ENCODE data around the gene FKBP5. TPM values are rescaled to one million over a fixed set of nuclear protein-coding genes. Genes with fewer than 3 reads are reported as not detected.

The FKBP5 gene
- total and polyA plus RNA-seq, 5 donors = 75.0 to 155 (median 110) TPM

DNA sequence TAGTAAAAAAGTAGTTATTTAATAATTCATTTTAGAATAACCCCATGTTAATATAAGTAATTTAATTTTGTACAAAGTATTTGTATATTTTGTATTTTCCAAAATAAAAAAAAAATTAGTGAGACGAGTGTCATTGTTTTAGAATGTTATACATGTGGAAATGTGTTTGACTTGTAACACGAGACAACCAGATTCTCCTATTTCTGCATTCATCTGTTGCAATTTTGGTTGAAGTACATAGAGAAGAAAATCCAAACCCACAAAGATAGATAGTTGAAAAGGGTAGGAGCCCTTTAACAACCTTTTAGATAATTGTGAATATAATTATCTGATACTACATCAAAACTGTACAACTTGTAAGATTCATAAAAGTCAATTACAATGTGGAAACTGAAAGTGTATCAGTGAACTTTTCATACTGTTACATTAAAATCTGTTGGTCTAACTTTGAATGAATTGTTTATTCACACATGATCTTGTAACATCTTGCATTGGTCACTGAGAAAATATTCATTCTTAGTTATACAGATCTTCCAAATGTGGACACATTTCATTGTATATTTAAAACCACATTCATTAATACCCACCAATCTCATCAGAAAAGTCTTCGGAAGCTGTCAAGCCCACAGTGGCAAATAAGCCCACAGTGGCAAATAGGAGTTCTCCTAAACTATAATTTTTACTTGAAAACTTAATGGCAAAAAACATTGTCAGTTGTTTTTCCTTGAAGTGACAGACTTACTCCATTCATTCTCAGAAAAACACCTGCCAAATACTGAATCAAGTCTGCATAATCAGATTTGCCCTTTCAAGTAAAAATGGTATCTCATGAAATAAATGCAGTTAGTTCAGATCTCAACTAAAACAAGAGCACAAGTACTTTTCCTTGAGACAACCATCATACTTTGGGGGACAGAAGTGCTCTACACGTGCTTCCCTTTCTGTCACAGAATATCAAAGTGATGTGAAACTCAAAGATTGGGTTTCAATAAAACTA lies 52.8 kb downstream of the FKBP5 start:
- Histone ChIP-seq H3K27me3 (ENCODE audit: control insufficient read depth, insufficient read depth) (no peaks in the 10 kb centered on the region), H3K9me3 (ENCODE audit: control insufficient read depth, low read length) (no peaks in the 10 kb centered on the region), H3K4me3 (ENCODE audit: low read length) (no peak overlapping the region), H3K4me1 (ENCODE audit: control insufficient read depth, insufficient read depth, low read length) (peaks cover 6% of the 10 kb centered on the region), H3K27ac (ENCODE audit: low read length) (no peak overlapping the region)
- 89% methylated on average over 4 of the region's 4 CpGs for WGBS
- ATAC-seq (no peak), DNase-seq (no peak)
- intact Hi-C loops (cut with DNase I) = loop anchor here in 2 of 4 donors (10.0 kb wide), 1 partner anchor 51 kb away; no protein-coding TSS in a partner anchor

GRCh38 chr6:35634316-35634715 lies 54.4 kb downstream of the FKBP5 start:
- Histone ChIP-seq H3K27me3 (ENCODE audit: control insufficient read depth, insufficient read depth) (no peaks in the 10 kb centered on the region), H3K4me1 (ENCODE audit: control insufficient read depth, insufficient read depth, low read length) (peaks cover 5% of the 10 kb centered on the region), H3K9me3 (ENCODE audit: control insufficient read depth, low read length) (no peaks in the 10 kb centered on the region), H3K27ac (ENCODE audit: low read length) (no peak overlapping the region), H3K4me3 (ENCODE audit: low read length) (no peak overlapping the region)
- intact Hi-C loops (cut with DNase I) = loop anchor here in 2 of 4 donors (10.0 kb wide), 1 partner anchor 50 kb away; no protein-coding TSS in a partner anchor
- 19% methylated on average over 2 of the region's 2 CpGs for WGBS
- ATAC-seq = peak; percentile 75 to 80
- DNase-seq = peak in 2 of 3 donors; percentile 43 to 84

- intact Hi-C loops (cut with DNase I) = loop anchor here in 2 of 4 donors (10.0 kb wide), 1 partner anchor 49 kb away; no protein-coding TSS in a partner anchor
- Histone ChIP-seq H3K9me3 (ENCODE audit: control insufficient read depth, low read length) (no peaks in the 10 kb centered on the region), H3K27ac (ENCODE audit: low read length) (no peak overlapping the region), H3K27me3 (ENCODE audit: control insufficient read depth, insufficient read depth) (no peaks in the 10 kb centered on the region), H3K4me3 (ENCODE audit: low read length) (no peak overlapping the region), H3K4me1 (ENCODE audit: control insufficient read depth, insufficient read depth, low read length) (peaks cover 5% of the 10 kb centered on the region)
- 96% methylated on average over 4 of the region's 4 CpGs for WGBS
- DNase-seq = no peak
- ATAC-seq = no peak
These were observed 55.1 kb downstream of the FKBP5 start for GRCh38 chr6:35633579-35634089.

- 97% methylated on average over 7 of the region's 7 CpGs for WGBS
- intact Hi-C loops (cut with DNase I) = loop anchor here in 2 of 4 donors (10.0 kb wide), 1 partner anchor 45 kb away; no protein-coding TSS in a partner anchor
- Histone ChIP-seq H3K4me1 (ENCODE audit: control insufficient read depth, insufficient read depth, low read length) (peaks cover 6% of the 10 kb centered on the region), H3K9me3 (ENCODE audit: control insufficient read depth, low read length) (no peaks in the 10 kb centered on the region), H3K4me3 (ENCODE audit: low read length) (no peak overlapping the region), H3K27ac (ENCODE audit: low read length) (no peak overlapping the region), H3K27me3 (ENCODE audit: control insufficient read depth, insufficient read depth) (no peaks in the 10 kb centered on the region)
- ATAC-seq (no peak), DNase-seq (no peak)
These were observed 58.8 kb downstream of the FKBP5 start for GRCh38 chr6:35629876-35630378.

DNA sequence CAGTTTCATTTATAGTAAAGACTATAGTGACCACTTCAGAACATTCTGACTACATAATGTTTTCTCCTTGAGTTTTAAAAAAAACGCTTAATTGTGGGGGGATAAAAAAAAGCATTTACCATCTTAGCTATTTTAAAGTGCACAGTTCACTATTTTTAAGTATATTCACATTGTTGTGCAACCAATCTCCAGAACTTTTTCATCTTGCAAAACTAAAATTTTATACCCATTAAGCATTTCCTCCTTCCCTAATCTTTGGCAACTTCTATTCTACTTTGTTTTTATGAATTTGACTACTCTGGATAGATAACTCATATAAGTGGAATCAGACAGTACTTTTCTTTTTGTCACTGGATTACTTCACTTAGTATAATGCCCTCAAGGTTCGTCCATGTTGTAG lies 62.3 kb downstream of the FKBP5 start:
- ATAC-seq = no peak
- whole genome bisulfite sequencing = 86% methylated on average over 2 of the region's 2 CpGs
- H3K27me3 ChIP-seq (ENCODE audit: control insufficient read depth, insufficient read depth) = no peaks in the 10 kb centered on the region
- no peak overlapping the region for H3K4me3 ChIP-seq (ENCODE audit: low read length)
- H3K4me1 ChIP-seq (ENCODE audit: control insufficient read depth, insufficient read depth, low read length) = peaks cover 3% of the 10 kb centered on the region
- DNase-seq = no peak
- intact Hi-C loops (cut with DNase I) = no loop called here
- H3K9me3 ChIP-seq (ENCODE audit: control insufficient read depth, low read length) = no peaks in the 10 kb centered on the region
- no peak overlapping the region for H3K27ac ChIP-seq (ENCODE audit: low read length)

- Histone ChIP-seq H3K27me3 (ENCODE audit: control insufficient read depth, insufficient read depth) (no peaks in the 10 kb centered on the region), H3K9me3 (ENCODE audit: control insufficient read depth, low read length) (no peaks in the 10 kb centered on the region), H3K4me3 (ENCODE audit: low read length) (no peak overlapping the region), H3K27ac (ENCODE audit: low read length) (no peak overlapping the region), H3K4me1 (ENCODE audit: control insufficient read depth, insufficient read depth, low read length) (peaks cover 3% of the 10 kb centered on the region)
- ATAC-seq (peak in 1 of 2 donors; percentile 33), DNase-seq (no peak)
- intact Hi-C loops (cut with DNase I) = no loop called here
- WGBS = 91% methylated on average over 9 of the region's 9 CpGs
These were observed 64.2 kb downstream of the FKBP5 start for GRCh38 chr6:35624341-35625070.

GRCh38 chr6:35622283-35622682 lies 66.4 kb downstream of the FKBP5 start:
- H3K9me3 ChIP-seq (ENCODE audit: control insufficient read depth, low read length) = no peaks in the 10 kb centered on the region
- 99% methylated on average over 4 of the region's 4 CpGs for WGBS
- ATAC-seq (no peak), DNase-seq (no peak)
- no peak overlapping the region for H3K27ac ChIP-seq (ENCODE audit: low read length)
- no peak overlapping the region for H3K4me3 ChIP-seq (ENCODE audit: low read length)
- H3K4me1 ChIP-seq (ENCODE audit: control insufficient read depth, insufficient read depth, low read length) = peaks cover 3% of the 10 kb centered on the region
- intact Hi-C loops (cut with DNase I) = loop anchor here in 1 of 4 donors (2.0 kb wide), 1 partner anchor 37 kb away; no protein-coding TSS in a partner anchor
- H3K27me3 ChIP-seq (ENCODE audit: control insufficient read depth, insufficient read depth) = no peaks in the 10 kb centered on the region

DNA sequence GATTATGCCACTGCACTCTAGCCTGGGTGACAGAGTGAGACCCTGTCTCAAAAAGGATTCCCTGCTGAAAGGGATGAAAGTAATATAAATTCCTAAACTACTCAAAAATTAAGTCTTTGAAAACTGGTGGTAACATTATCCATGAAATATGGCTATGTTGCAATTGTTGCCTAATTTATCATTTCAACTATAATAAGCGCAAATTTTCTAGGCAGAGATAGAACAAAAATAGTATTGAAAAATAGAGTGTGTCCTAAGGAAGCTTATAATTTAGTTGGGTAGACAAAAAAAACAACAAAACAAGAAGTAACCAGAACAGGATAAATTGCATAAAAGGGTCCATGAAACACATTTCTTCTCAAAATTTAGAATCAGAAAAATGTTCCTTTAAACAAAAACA lies 68.0 kb downstream of the FKBP5 start:
- H3K27ac ChIP-seq (ENCODE audit: low read length) = no peak overlapping the region
- ATAC-seq (no peak), DNase-seq (no peak)
- no peaks in the 10 kb centered on the region for H3K9me3 ChIP-seq (ENCODE audit: control insufficient read depth, low read length)
- H3K4me3 ChIP-seq (ENCODE audit: low read length) = no peak overlapping the region
- intact Hi-C loops (cut with DNase I) = no loop called here
- peaks cover 3% of the 10 kb centered on the region for H3K4me1 ChIP-seq (ENCODE audit: control insufficient read depth, insufficient read depth, low read length)
- no peaks in the 10 kb centered on the region for H3K27me3 ChIP-seq (ENCODE audit: control insufficient read depth, insufficient read depth)
- 86% methylated on average over 1 of the region's 1 CpG for WGBS

- H3K27ac ChIP-seq (ENCODE audit: low read length) = no peak overlapping the region
- no peak overlapping the region for H3K4me3 ChIP-seq (ENCODE audit: low read length)
These were observed 75.0 kb downstream of the FKBP5 start for GRCh38 chr6:35613762-35614161.

GRCh38 chr6:35611240-35611639 lies 77.5 kb downstream of the FKBP5 start:
- ATAC-seq = peak in 1 of 2 donors; percentile 59
- H3K27ac ChIP-seq (ENCODE audit: low read length) = no peak overlapping the region

More at GRCh38 chr6:35613762-35614161, 75.0 kb downstream of the FKBP5 start:
- no peak for DNase-seq
- H3K27me3 ChIP-seq (ENCODE audit: control insufficient read depth, insufficient read depth) = no peaks in the 10 kb centered on the region
- intact Hi-C loops (cut with DNase I) = no loop called here
- H3K4me1 ChIP-seq (ENCODE audit: control insufficient read depth, insufficient read depth, low read length) = peaks cover 4% of the 10 kb centered on the region
- no peak for ATAC-seq
- 96% methylated on average over 1 of the region's 1 CpG for WGBS
- no peaks in the 10 kb centered on the region for H3K9me3 ChIP-seq (ENCODE audit: control insufficient read depth, low read length)

More at GRCh38 chr6:35611240-35611639, 77.5 kb downstream of the FKBP5 start:
- intact Hi-C loops (cut with DNase I) = no loop called here
- DNase-seq = no peak
- H3K4me3 ChIP-seq (ENCODE audit: low read length) = no peak overlapping the region
- WGBS = 51% methylated on average over 3 of the region's 3 CpGs
- no peaks in the 10 kb centered on the region for H3K27me3 ChIP-seq (ENCODE audit: control insufficient read depth, insufficient read depth)
- no peaks in the 10 kb centered on the region for H3K9me3 ChIP-seq (ENCODE audit: control insufficient read depth, low read length)
- peaks cover 4% of the 10 kb centered on the region for H3K4me1 ChIP-seq (ENCODE audit: control insufficient read depth, insufficient read depth, low read length)
